Activated CD8-positive, alpha-beta memory T cell treated with anti-CD3 and anti-CD28 coated beads, Interleukin-2, amount 50 U/mL, for 4 hours (primary cell): Measurements from ENCODE around the gene PYGO1.
"Not testable (repeated sequence)": the region's sequence is repeated elsewhere in the genome, so short reads cannot be mapped to it uniquely, and the experiment has no call there.

ENCODE experiments used
- DNase-seq: peaks from one replicate; pipeline ENCODE4 v3.0.0-alpha.2; 2020

The PYGO1 gene

GRCh38 chr15:55588070-55588814 is at the start of gene PYGO1:
Gene PYGO1 (minus strand): TSS chr15:55588345. CDS start chr15:55587883, 462 bp downstream.
- peak; percentile 42 for DNase-seq

- DNase-seq, result no peak
These were observed 48.9 kb upstream of the PYGO1 start for GRCh38 chr15:55637086-55637485.

- DNase-seq, result no peak
These were observed 45.6 kb upstream of the PYGO1 start for GRCh38 chr15:55633731-55634130.

DNA sequence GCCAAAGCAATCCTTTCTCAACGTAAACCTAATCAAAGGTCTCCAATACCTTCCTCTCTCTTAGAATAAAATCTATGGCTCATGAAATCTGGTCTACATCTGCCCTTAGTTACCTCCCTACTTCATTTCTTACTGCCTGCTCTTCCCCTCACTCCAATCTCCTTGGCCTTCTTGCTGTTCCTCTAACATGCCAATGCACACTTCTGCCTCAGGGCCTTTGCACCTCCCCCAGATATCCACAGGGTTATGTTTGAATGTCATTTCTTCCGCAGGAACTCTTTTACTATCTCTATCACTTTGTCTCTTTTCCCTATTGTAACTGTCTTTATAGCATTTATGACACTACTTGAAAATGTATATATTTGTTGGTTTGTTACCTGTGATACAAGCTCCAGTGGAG is 44.3 kb upstream of the PYGO1 start:
- DNase-seq, result no peak

DNA sequence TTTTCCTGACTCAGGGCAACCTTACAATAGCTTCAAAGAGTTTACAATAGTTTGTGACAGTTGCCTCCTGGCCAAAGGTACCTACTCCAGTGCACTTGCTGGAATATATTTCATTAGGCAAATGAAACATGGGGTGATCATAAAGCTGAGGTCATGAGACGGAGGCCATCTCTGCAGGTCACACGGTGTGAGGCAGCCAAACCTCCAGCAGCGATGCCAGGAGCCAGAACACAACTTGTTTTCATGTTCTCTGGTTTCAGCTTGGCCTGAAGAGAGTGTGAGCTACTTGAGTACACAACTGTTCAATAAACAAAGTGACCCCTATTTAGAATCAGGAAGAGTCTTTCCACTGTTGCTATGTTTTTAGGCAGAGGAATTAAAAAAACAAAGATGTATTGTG is 42.7 kb upstream of the PYGO1 start:
- DNase-seq, result no peak

GRCh38 chr15:55628369-55628730 is 40.2 kb upstream of the PYGO1 start:
- DNase-seq, result no peak

- no peak for DNase-seq
These were observed 39.7 kb upstream of the PYGO1 start for GRCh38 chr15:55627730-55628368.

DNA sequence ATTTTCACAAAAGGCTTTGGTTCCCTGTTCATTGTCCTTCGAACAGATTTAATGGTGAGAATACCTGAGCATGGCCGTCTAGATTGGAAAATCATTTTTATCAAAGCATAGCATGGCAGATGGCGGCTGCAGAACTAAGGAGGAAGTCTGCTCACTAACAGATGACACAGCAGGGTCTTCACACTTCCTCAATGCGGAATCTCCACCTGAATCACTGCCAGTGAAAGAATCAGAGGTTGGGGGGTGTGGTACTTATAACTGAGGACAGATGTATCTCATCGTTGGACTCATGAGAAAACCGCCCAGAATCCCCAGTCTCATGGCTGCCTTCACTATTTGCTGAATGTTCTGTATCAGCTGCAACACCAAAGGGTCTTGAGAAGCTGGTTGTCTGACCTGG is 31.6 kb upstream of the PYGO1 start:
- no peak for DNase-seq

DNA sequence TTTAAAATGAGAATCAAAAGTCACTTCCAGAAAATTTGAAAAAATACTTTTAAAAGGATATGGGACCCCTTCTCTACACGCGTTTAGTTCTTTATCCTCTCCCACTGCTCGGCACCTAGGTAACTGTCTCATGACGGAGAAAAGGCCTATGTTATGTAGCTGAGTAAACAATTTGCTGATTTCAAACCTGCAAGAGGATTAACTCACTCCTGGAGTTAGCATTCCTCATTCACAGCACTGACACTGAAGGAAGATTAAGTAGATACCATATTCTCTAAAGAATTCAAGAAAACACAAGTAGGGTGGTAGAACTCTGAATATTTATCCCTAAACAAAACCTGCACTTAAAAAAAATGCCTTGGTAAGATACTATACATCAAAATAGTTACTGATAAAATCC is 30.2 kb upstream of the PYGO1 start:
- no peak for DNase-seq

DNA sequence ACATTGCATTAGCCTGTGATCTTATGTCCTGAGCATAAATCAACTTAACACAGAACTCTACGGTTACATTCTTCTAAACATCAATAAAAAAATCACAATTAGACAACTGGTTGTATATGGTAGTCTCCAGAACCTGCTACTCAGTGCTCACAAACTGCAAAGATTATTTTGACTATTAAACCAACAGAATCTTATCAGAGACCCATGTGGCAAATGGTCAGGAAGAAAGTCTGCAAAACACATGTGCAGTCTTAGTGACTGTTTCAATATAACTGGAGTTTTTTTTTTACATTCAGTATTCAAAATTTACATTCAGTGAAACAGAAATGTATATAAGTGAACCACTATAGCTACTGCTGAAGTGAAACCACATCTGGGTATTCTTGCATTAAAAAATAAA is 27.3 kb upstream of the PYGO1 start:
- DNase-seq, result no peak

GRCh38 chr15:55613727-55614126 is 25.6 kb upstream of the PYGO1 start:
- DNase-seq, result no peak

- DNase-seq, result no peak
These were observed 18.1 kb upstream of the PYGO1 start for GRCh38 chr15:55606214-55606613.

- no peak for DNase-seq
These were observed 13.2 kb upstream of the PYGO1 start for GRCh38 chr15:55601374-55601773.

GRCh38 chr15:55599439-55599838 is 11.3 kb upstream of the PYGO1 start:
- no peak for DNase-seq

- not testable (repeated sequence) for DNase-seq
These were observed 4.9 kb upstream of the PYGO1 start for GRCh38 chr15:55593019-55593418.

DNA sequence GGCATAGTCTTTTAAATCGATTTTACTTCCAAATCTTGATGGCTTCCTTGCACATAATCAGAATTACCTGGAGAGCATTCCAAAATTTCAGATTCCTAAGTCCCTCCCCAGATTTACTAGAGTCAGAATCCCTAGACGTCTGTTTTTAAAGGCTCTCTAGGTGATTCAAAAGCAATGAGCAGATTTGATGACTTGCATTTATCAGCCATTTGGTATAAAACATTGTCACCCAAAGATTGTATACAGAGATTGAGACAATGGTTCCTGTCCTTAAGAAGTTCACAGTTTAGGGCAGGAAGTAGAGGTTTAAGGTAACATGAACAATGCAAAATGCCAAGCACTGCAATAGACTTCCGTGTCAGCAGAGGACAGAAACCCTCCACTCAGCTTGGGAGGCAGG is 2.6 kb upstream of the PYGO1 start:
- DNase-seq, result no peak

- no peak for DNase-seq
These were observed 1.1 kb upstream of the PYGO1 start for GRCh38 chr15:55589287-55589686.

- no peak for DNase-seq
These were observed 620 bp upstream of the PYGO1 start for GRCh38 chr15:55588815-55589115.

GRCh38 chr15:55587321-55588069 is 650 bp downstream of the PYGO1 start:
- no peak for DNase-seq

DNA sequence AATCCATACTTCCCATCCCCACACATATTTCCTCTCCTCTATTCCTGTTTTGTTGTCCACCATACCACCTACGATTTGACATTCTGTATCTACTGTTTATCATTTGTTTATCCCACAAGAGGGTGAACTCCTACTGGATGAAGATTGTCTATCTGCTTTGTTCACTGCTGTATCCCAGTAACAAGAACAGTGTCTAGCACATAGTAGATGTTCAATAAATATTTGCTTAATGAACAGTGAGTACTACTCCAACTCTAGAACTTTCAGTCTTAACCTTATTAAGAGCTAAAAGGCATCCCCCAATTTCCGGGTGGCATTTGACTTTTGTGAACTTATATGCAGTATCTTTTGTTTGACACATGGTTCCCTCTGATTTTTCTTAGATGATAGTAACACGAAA is 1.3 kb downstream of the PYGO1 start:
- no peak for DNase-seq

DNA sequence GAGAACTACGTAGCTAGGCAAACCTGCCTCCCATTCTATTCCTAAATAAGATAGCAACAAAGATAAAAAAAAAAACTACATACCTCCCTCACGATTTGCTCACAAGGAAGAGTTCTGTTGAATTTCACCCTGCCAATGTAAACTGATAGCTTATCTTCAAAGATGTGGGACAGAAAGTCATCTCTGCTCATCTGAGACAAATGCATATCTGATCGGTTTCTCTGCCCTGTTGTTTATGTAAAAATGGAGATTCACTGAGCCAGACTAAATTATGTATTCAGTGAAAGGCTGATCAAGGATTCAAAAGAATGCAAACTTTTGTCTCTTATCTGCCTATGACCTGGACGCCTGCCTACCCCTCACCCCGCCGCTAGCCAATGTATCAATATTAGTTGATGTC is 11.2 kb downstream of the PYGO1 start:
- no peak for DNase-seq

GRCh38 chr15:55574096-55574495 is 14.0 kb downstream of the PYGO1 start:
- DNase-seq, result no peak

GRCh38 chr15:55573224-55573623 is 14.9 kb downstream of the PYGO1 start:
- no peak for DNase-seq
